B cell (primary cell): ENCODE measurements around the gene SMARCC1. TPM values are rescaled to one million over a fixed set of nuclear protein-coding genes. Genes with fewer than 3 reads are reported as not detected.
A peak's percentile ranks its signal among the peaks of the same experiment; 100 is the strongest.

ENCODE experiments used
- ATAC-seq: fragments of 200-7000 bp; cut with Tn5 transposase; one replicate; pipeline ENCODE4 v1.10.0; 2021; ENCODE audit warnings: low read depth, mild to moderate bottlenecking, moderate number of reproducible peaks, moderate library complexity
- CTCF ChIA-PET: fragments of 350-600 bp; sonication (Branson Sonifier 250); formaldehyde crosslinking; loops from one replicate; lab custom pipeline; 2021; ENCODE audit warnings: antibody characterized with exemption, inconsistent platforms; lab: Charles Lee
- POLR2A ChIA-PET: fragments of 350-600 bp; sonication (Branson Sonifier 250); formaldehyde crosslinking; loops from one replicate; lab custom pipeline; 2021; ENCODE audit warnings: antibody characterized with exemption; lab: Charles Lee
- DNase-seq: peaks from one replicate; pipeline ENCODE4 v3.0.0; 2013
- H2AFZ ChIP-seq: 2 replicates; pipeline ENCODE4 v1.6.1; 2012; ENCODE audit warnings: mild to moderate bottlenecking, low read depth, low read length; ENCODE audit not compliant: insufficient read depth, poor library complexity, severe bottlenecking
- H3K27ac ChIP-seq, 2 donors: 1 replicate in 1 of 2; 2 replicates in 1 of 2; pipeline ENCODE4 v1.5.1; 2012 to 2013; ENCODE audit warnings: low read length in 2 of 2, mild to moderate bottlenecking in 2 of 2, moderate library complexity in 1 of 2
- H3K27me3 ChIP-seq, 4 experiments: fragments of 200-600 bp in 1 of 4; sonication (generic) in 1 of 4; replicated peaks in 1 of 4; 1 replicate in 2 of 4; 2 replicates in 2 of 4; pipeline versions ENCODE4 v1.6.1 to v1.7.0; 2013 to 2016; ENCODE audit warnings: low read length in 3 of 4, mild to moderate bottlenecking in 2 of 4, mixed read lengths in 1 of 4, moderate library complexity in 1 of 4; ENCODE audit not compliant: insufficient read depth in 4 of 4, control insufficient read depth in 3 of 4; ENCODE audit errors: control extremely low read depth in 1 of 4
- H3K36me3 ChIP-seq, 2 experiments: replicated peaks in 1 of 2; 1 replicate in 1 of 2; 2 replicates in 1 of 2; pipeline versions ENCODE4 v1.6.1 to v1.7.1; 2013; ENCODE audit warnings: low read length in 1 of 2; ENCODE audit not compliant: insufficient read depth in 2 of 2, control insufficient read depth in 1 of 2; ENCODE audit errors: control extremely low read depth in 1 of 2, extremely low read depth in 1 of 2
- H3K4me1 ChIP-seq, 2 donors: fragments of 200-600 bp in 1 of 2; sonication (generic) in 1 of 2; 1 replicate in 1 of 2; 2 replicates in 1 of 2; pipeline versions ENCODE4 v1.5.1 to v1.6.1; 2013 to 2017; ENCODE audit warnings: low read length in 2 of 2; ENCODE audit not compliant: control insufficient read depth in 2 of 2, insufficient read depth in 2 of 2
- H3K4me2 ChIP-seq: replicated peaks from 2 replicates; pipeline ENCODE3; 2012; ENCODE audit warnings: mild to moderate bottlenecking, low read depth, low read length; ENCODE audit not compliant: poor library complexity, severe bottlenecking
- H3K4me3 ChIP-seq, 5 experiments: fragments of 200-600 bp in 1 of 5; sonication (generic) in 1 of 5; 1 replicate in 3 of 5; 2 replicates in 2 of 5; pipeline versions ENCODE4 v1.5.1 to v1.7.0; 2011 to 2016; ENCODE audit warnings: low read length in 4 of 5, mild to moderate bottlenecking in 4 of 5, low read depth in 2 of 5, control low read depth in 1 of 5, moderate library complexity in 1 of 5; ENCODE audit not compliant: insufficient read depth in 1 of 5; ENCODE audit errors: control extremely low read depth in 1 of 5, extremely low read depth in 1 of 5
- H3K79me2 ChIP-seq: fragments of 200-600 bp; sonication (generic); one replicate; pipeline ENCODE4 v1.6.0; 2016; ENCODE audit warnings: low read length; ENCODE audit not compliant: control insufficient read depth, insufficient read depth
- H3K9ac ChIP-seq: fragments of 200-600 bp; sonication (generic); 2 replicates; pipeline ENCODE4 v1.6.1; 2017; ENCODE audit warnings: mild to moderate bottlenecking, low read length, moderate library complexity
- H3K9me3 ChIP-seq, 3 donors: one replicate each; pipeline versions ENCODE4 v1.6.1 to v1.7.1; 2013; ENCODE audit warnings: low read length in 2 of 3; ENCODE audit not compliant: control insufficient read depth in 2 of 3, insufficient read depth in 1 of 3; ENCODE audit errors: control extremely low read depth in 1 of 3
- H4K20me1 ChIP-seq: 2 replicates; pipeline ENCODE4 v1.6.0; 2012; ENCODE audit warnings: mild to moderate bottlenecking, low read length; ENCODE audit not compliant: insufficient read depth, control insufficient read depth, poor library complexity, severe bottlenecking
- H3K27ac Mint-ChIP-seq: one replicate; pipeline ENCODE4 v1.8.0; 2021; ENCODE audit warnings: mixed read lengths
- H3K27me3 Mint-ChIP-seq: one replicate; pipeline ENCODE4 v1.8.0; 2021; ENCODE audit warnings: mixed read lengths
- H3K4me1 Mint-ChIP-seq: one replicate; pipeline ENCODE4 v1.8.0; 2021; ENCODE audit warnings: mixed read lengths
- H3K4me3 Mint-ChIP-seq: one replicate; pipeline ENCODE4 v1.8.0; 2021; ENCODE audit warnings: mixed read lengths
- H3K9me3 Mint-ChIP-seq: one replicate; pipeline ENCODE4 v1.8.0; 2022; ENCODE audit warnings: mixed read lengths; ENCODE audit not compliant: insufficient read depth
- CTCF ChIP-seq: fragments of 200-600 bp; IDR thresholded peaks from one replicate; pipeline ENCODE4 v1.8.0; 2022; ENCODE audit warnings: antibody characterized with exemption, mild to moderate bottlenecking
- EZH2 ChIP-seq: IDR thresholded peaks from 2 replicates; pipeline ENCODE4 v1.6.1; 2012; ENCODE audit warnings: borderline replicate concordance, low read depth, mild to moderate bottlenecking, moderate library complexity, low read length; ENCODE audit not compliant: insufficient read depth, poor library complexity, severe bottlenecking
- WGBS: methylation state at CpG from one replicate; pipeline ENCODE4 v1.1.5; 2013; ENCODE audit warnings: missing lambda C conversion rate; ENCODE audit not compliant: insufficient coverage; 5-methylcytosine and 5-hydroxymethylcytosine counted together
- intact Hi-C: fragments of 100-400 bp; cut with micrococcal nuclease; formaldehyde crosslinking; loops from one replicate; pipeline ENCODE4 v1.10.0; 2022
- polyA plus RNA-seq: library from polyadenylated mRNA; depleted of rRNA; stranded (reverse); fragments of >200 nt; gene quantifications from 2 replicates; pipeline ENCODE4 v1.2.3, GENCODE V29; 2012
- total RNA-seq, 2 donors: library from RNA; stranded (reverse); fragments of 120-200 nt in 1 of 2; gene quantifications; 1 replicate in 1 of 2; 2 replicates in 1 of 2; pipeline versions ENCODE4 v1.2.3 to v1.2.4, GENCODE V29; 2013 to 2022

Gene SMARCC1
- total and polyA plus RNA-seq, 2 donors (not counting 1 experiment from before 2014, with no cell fraction given): 13.1 to 155 TPM

DNA sequence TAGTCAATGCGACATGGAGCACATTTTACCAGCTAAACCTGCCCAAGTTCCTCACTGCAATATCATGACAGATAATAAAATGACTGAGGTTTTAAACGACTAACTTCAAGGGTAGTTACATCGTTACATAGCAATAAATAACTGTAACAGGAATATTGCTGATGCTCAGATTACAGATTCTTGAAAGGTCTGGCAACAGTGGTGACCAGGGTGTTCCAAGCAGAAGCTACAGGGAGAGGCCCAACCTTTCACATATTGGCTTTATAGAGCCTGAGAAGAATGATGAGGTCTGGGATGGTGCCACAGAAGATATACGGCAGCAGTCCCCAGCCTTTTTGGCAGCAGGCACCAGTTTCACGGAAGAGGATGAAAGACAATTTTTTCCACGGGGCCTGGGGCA lies 151.9 kb downstream of the SMARCC1 start:
- Mint-ChIP-seq H3K27ac (no peak overlapping the region), H3K27me3 (no peaks in the 10 kb centered on the region), H3K9me3 (no peaks in the 10 kb centered on the region), H3K4me3 (no peak overlapping the region), H3K4me1 (peaks cover under 1% of the 10 kb centered on the region)
- no peak overlapping the region for H3K27ac ChIP-seq
- no peak overlapping the region for H3K4me2 ChIP-seq
- intact Hi-C loops: no loop called here
- H3K27me3 ChIP-seq: no peaks in the 10 kb centered on the region
- ChIA-PET CTCF (interaction anchor here (0.7 to 1.1 kb wide), 2 partner anchors 13 to 107 kb away, joined by 3 to 4 read pairs; no protein-coding TSS in a partner anchor), POLR2A (interaction anchor here (0.6 kb wide), 1 partner anchor 16 kb away, joined by 7 read pairs; no protein-coding TSS in a partner anchor)
- no peaks in the 10 kb centered on the region for H3K9me3 ChIP-seq
- H3K9ac ChIP-seq: no peak overlapping the region
- ATAC-seq (no peak), DNase-seq (no peak)
- H3K36me3 ChIP-seq: peaks cover 12 to 66% of the 10 kb centered on the region in 2 experiments
- TF ChIP-seq CTCF: no peak
- no peak for TF ChIP-seq EZH2
- no peaks in the 10 kb centered on the region for H3K4me1 ChIP-seq
- no peak overlapping the region for H3K4me3 ChIP-seq
- H3K79me2 ChIP-seq: peaks cover 5% of the 10 kb centered on the region
- WGBS: no CpG with 5 or more reads among the region's 6 CpGs
- no peak overlapping the region for H2AFZ ChIP-seq
- no peaks in the 10 kb centered on the region for H4K20me1 ChIP-seq

DNA sequence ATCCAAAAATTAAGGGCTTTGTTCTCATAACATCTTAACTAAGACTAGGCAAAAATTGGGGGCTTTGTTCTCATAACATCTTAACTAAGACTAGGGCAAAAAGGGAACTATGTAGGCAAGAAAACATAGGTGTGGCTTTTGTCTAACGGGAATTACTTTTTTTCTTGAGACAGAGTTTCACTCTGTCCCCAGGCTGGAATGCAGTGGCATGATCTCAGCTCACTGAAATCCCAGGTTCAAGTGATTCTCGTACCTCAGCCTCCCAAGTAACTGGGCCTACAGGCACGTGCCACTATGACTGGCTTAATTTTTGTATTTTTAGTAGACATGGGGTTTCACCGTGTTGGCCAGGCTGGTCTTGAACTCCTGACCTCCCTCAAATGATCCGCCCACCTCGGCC lies 153.3 kb downstream of the SMARCC1 start:
- H3K9ac ChIP-seq: no peak overlapping the region
- H3K4me1 ChIP-seq: no peaks in the 10 kb centered on the region
- peaks cover 5% of the 10 kb centered on the region for H3K79me2 ChIP-seq
- H2AFZ ChIP-seq: no peak overlapping the region
- intact Hi-C loops: no loop called here
- H3K27ac ChIP-seq: peak overlapping the region in 1 of 2 donors; percentile 23
- POLR2A ChIA-PET: no interaction called here
- ATAC-seq (no peak), DNase-seq (no peak)
- Mint-ChIP-seq H3K4me3 (no peak overlapping the region), H3K4me1 (no peaks in the 10 kb centered on the region), H3K9me3 (no peaks in the 10 kb centered on the region), H3K27ac (peak overlapping the region; percentile 18), H3K27me3 (no peaks in the 10 kb centered on the region)
- peaks cover 12 to 57% of the 10 kb centered on the region in 2 experiments for H3K36me3 ChIP-seq
- TF ChIP-seq CTCF (no peak), EZH2 (no peak)
- H4K20me1 ChIP-seq: no peaks in the 10 kb centered on the region
- H3K4me3 ChIP-seq: no peak overlapping the region
- no peak overlapping the region for H3K4me2 ChIP-seq
- no peaks in the 10 kb centered on the region for H3K9me3 ChIP-seq
- H3K27me3 ChIP-seq: no peaks in the 10 kb centered on the region
- 86% methylated on average over 2 of the region's 6 CpGs for whole genome bisulfite sequencing
- CTCF ChIA-PET: no interaction called here
